Lower leg skin (tissue), 3 donors: Measurements from ENCODE around the gene FOXN4.

Experiments used
- POLR2A ChIP-seq, 2 donors: fragments of 450-650 bp; IDR thresholded peaks; one replicate each; pipeline ENCODE4 v1.6.1; 2016 to 2017; ENCODE audit warnings: antibody characterized with exemption in 2 of 2, mild to moderate bottlenecking in 1 of 2, moderate library complexity in 1 of 2
- TF ChIP-seq, protein P1 (sequence below), 3 donors: fragments of 450-650 bp; IDR thresholded peaks; one replicate each; pipeline ENCODE4 v1.5.1; 2016; ENCODE audit warnings: antibody characterized with exemption in 3 of 3, mild to moderate bottlenecking in 3 of 3, moderate library complexity in 2 of 3

DNA sequence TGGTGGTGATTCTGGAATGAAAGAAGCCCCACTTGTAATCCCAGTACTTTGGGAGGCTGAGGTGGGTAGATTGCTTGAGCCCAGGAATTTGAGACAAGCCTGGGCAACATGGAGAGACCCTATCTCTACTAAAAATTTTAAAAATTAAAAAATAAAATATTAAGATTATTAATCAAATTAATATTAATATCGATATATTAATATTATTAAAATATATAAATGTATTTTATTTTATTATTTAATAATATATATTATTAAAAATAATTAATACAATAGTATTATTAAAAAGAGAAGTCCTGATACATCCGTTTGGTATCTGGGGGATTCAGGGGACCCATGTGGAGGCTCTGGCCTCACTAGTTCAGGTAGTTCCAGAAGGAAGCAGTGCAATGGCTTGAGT, 68.7 kb downstream of the FOXN4 start:
- TF ChIP-seq, protein P1, sequence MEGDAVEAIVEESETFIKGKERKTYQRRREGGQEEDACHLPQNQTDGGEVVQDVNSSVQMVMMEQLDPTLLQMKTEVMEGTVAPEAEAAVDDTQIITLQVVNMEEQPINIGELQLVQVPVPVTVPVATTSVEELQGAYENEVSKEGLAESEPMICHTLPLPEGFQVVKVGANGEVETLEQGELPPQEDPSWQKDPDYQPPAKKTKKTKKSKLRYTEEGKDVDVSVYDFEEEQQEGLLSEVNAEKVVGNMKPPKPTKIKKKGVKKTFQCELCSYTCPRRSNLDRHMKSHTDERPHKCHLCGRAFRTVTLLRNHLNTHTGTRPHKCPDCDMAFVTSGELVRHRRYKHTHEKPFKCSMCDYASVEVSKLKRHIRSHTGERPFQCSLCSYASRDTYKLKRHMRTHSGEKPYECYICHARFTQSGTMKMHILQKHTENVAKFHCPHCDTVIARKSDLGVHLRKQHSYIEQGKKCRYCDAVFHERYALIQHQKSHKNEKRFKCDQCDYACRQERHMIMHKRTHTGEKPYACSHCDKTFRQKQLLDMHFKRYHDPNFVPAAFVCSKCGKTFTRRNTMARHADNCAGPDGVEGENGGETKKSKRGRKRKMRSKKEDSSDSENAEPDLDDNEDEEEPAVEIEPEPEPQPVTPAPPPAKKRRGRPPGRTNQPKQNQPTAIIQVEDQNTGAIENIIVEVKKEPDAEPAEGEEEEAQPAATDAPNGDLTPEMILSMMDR (IDR thresholded peaks at IDR 0.05) = no peak
- TF ChIP-seq POLR2A (IDR thresholded peaks at IDR 0.05) = no peak
